GM06990 (cell line): Measurements from ENCODE around the gene NCAM1.

ENCODE experiments used
- DNase-seq: peaks from one replicate; pipeline ENCODE4 v3.0.0-alpha.2; 2011; ENCODE audit not compliant: insufficient read length; ENCODE audit errors: extremely low read depth
- H3K27me3 ChIP-seq: replicated peaks from 2 replicates; pipeline ENCODE4 v1.6.0; 2011; ENCODE audit warnings: low read length; ENCODE audit not compliant: control insufficient read depth, insufficient read depth
- H3K36me3 ChIP-seq: 2 replicates; pipeline ENCODE4 v1.5.1; 2011; ENCODE audit warnings: low read length; ENCODE audit not compliant: control insufficient read depth, insufficient read depth
- H3K4me3 ChIP-seq: replicated peaks from 2 replicates; pipeline ENCODE4 v1.5.1; 2011; ENCODE audit warnings: low read depth, mild to moderate bottlenecking, control low read depth, low read length
- CTCF ChIP-seq: IDR thresholded peaks from 2 replicates; pipeline ENCODE4 v1.5.1; 2011; ENCODE audit warnings: low read length, control low read depth, mild to moderate bottlenecking, inconsistent platforms; ENCODE audit not compliant: insufficient read depth, poor library complexity, severe bottlenecking

Gene NCAM1

GRCh38 chr11:113316256-113316655 lies 355.0 kb downstream of the NCAM1 start:
- no peak for DNase-seq
- no peak for TF ChIP-seq CTCF

GRCh38 chr11:113317339-113317738 lies 356.1 kb downstream of the NCAM1 start:
- no peak for DNase-seq
- Histone ChIP-seq H3K27me3 (no peaks in the 10 kb centered on the region), H3K36me3 (no peaks in the 10 kb centered on the region; the same call in 1 of the 2 replicates), H3K4me3 (no peak overlapping the region)
- TF ChIP-seq CTCF = no peak

More at GRCh38 chr11:113316256-113316655, 355.0 kb downstream of the NCAM1 start:
- Histone ChIP-seq H3K36me3 (no peaks in the 10 kb centered on the region; the same call in 1 of the 2 replicates), H3K4me3 (no peak overlapping the region), H3K27me3 (no peaks in the 10 kb centered on the region)

- Histone ChIP-seq H3K27me3 (no peaks in the 10 kb centered on the region), H3K36me3 (no peaks in the 10 kb centered on the region; the same call in 1 of the 2 replicates), H3K4me3 (no peak overlapping the region)
- no peak for TF ChIP-seq CTCF
- DNase-seq = no peak
These were observed 357.9 kb downstream of the NCAM1 start for GRCh38 chr11:113319085-113319484.

- Histone ChIP-seq H3K36me3 (peaks cover 2% of the 10 kb centered on the region), H3K27me3 (no peaks in the 10 kb centered on the region), H3K4me3 (no peak overlapping the region)
- DNase-seq = no peak
- no peak for TF ChIP-seq CTCF
These were observed 360.9 kb downstream of the NCAM1 start for GRCh38 chr11:113322158-113322557.

GRCh38 chr11:113324250-113324649 lies 363.0 kb downstream of the NCAM1 start:
- TF ChIP-seq CTCF = no peak
- no peaks in the 10 kb centered on the region for H3K27me3 ChIP-seq
- peaks cover 2% of the 10 kb centered on the region for H3K36me3 ChIP-seq
- H3K4me3 ChIP-seq = no peak overlapping the region
- no peak for DNase-seq
